Measurements from ENCODE around the gene ATP6V1G2. TPM values are rescaled to one million over a fixed set of nuclear protein-coding genes. Genes with fewer than 3 reads are reported as not detected.
A peak's percentile ranks its signal among the peaks of the same experiment; 100 is the strongest.

ATP6V1G2 gene
- polyA plus RNA-seq, 1 donor (not counting 4 experiments of a cell fraction or from before 2014, with no cell fraction given): 1.3 TPM

GRCh38 chr6:31548544-31548873 is 2.1 kb upstream of the ATP6V1G2 start:
- peaks cover 13% of the 10 kb centered on the region in 2 experiments for H3K36me3 ChIP-seq (ENCODE audit: control insufficient read depth in 2 of 2, extremely low read depth in 1 of 2, insufficient read depth in 2 of 2, low read length in 2 of 2)

GRCh38 chr6:31547727-31548543 is 1.5 kb upstream of the ATP6V1G2 start:
- Histone ChIP-seq H3K79me2 (ENCODE audit: control insufficient read depth, insufficient read depth, low read length) (peaks cover 15% of the 10 kb centered on the region), H3K4me1 (ENCODE audit: control insufficient read depth, extremely low read depth, insufficient read depth, low read length) (peaks cover 13% of the 10 kb centered on the region), H3K9ac (ENCODE audit: control insufficient read depth, extremely low read depth, insufficient read depth, low read length) (peak overlapping the region; percentile 89), H3K27ac (ENCODE audit: control insufficient read depth, insufficient read depth, low read length) (peak overlapping the region; percentile 86), H3K4me3 (ENCODE audit: control insufficient read depth in 2 of 3, extremely low read depth in 1 of 3, insufficient read depth in 2 of 3, low read depth in 1 of 3, low read length in 3 of 3) (peak overlapping the region; percentile 55 to 86 (median 85)), H3K9me3 (ENCODE audit: control insufficient read depth, low read depth, low read length) (no peaks in the 10 kb centered on the region), H4K20me1 (ENCODE audit: control insufficient read depth, extremely low read depth, insufficient read depth, low read length) (no peaks in the 10 kb centered on the region), H3K27me3 (ENCODE audit: control insufficient read depth, extremely low read depth, insufficient read depth, low read length) (no peaks in the 10 kb centered on the region), H3K9me1 (ENCODE audit: control insufficient read depth, extremely low read depth, insufficient read depth, low read length) (no peaks in the 10 kb centered on the region), H3K36me3 (ENCODE audit: control insufficient read depth in 2 of 2, extremely low read depth in 1 of 2, insufficient read depth in 2 of 2, low read length in 2 of 2) (peaks cover 13% of the 10 kb centered on the region in 2 experiments), H3K4me2 (ENCODE audit: control insufficient read depth, extremely low read depth, insufficient read depth, low read depth, low read length) (peak overlapping the region; percentile 98), H2AFZ (ENCODE audit: control insufficient read depth, low read length) (peak overlapping the region; percentile 33)
- no peak for FAIRE-seq
- no peak for DNase-seq (ENCODE audit: low read depth, low spot score)
- TF ChIP-seq EZH2 (IDR thresholded peaks at IDR 0.05; ENCODE audit: low read length) (no peak), CTCF (optimal IDR thresholded peaks at IDR 0.05 in 1 of 3, IDR thresholded peaks at IDR 0.05 in 1 of 3, conservative IDR thresholded peaks at IDR 0.05 in 1 of 3; ENCODE audit: extremely low read depth in 1 of 3, insufficient read depth in 2 of 3, low read length in 3 of 3) (no peak)
- dilution Hi-C loops (cut with MboI; ENCODE audit: extremely low pct_ligation_motif_present, low sequenced_read_pairs): no loop called here

More at GRCh38 chr6:31548544-31548873, 2.1 kb upstream of the ATP6V1G2 start:
- Histone ChIP-seq H3K9me1 (ENCODE audit: control insufficient read depth, extremely low read depth, insufficient read depth, low read length) (no peaks in the 10 kb centered on the region), H3K9me3 (ENCODE audit: control insufficient read depth, low read depth, low read length) (no peaks in the 10 kb centered on the region), H3K27ac (ENCODE audit: control insufficient read depth, insufficient read depth, low read length) (peak overlapping the region; percentile 86), H3K27me3 (ENCODE audit: control insufficient read depth, extremely low read depth, insufficient read depth, low read length) (no peaks in the 10 kb centered on the region), H3K4me1 (ENCODE audit: control insufficient read depth, extremely low read depth, insufficient read depth, low read length) (peaks cover 11% of the 10 kb centered on the region), H3K4me3 (ENCODE audit: control insufficient read depth in 2 of 3, extremely low read depth in 1 of 3, insufficient read depth in 2 of 3, low read depth in 1 of 3, low read length in 3 of 3) (peak overlapping the region in 1 of 3 experiments; percentile 55), H2AFZ (ENCODE audit: control insufficient read depth, low read length) (no peak overlapping the region), H3K4me2 (ENCODE audit: control insufficient read depth, extremely low read depth, insufficient read depth, low read depth, low read length) (peak overlapping the region; percentile 98), H4K20me1 (ENCODE audit: control insufficient read depth, extremely low read depth, insufficient read depth, low read length) (no peaks in the 10 kb centered on the region), H3K79me2 (ENCODE audit: control insufficient read depth, insufficient read depth, low read length) (peaks cover 15% of the 10 kb centered on the region), H3K9ac (ENCODE audit: control insufficient read depth, extremely low read depth, insufficient read depth, low read length) (peak overlapping the region; percentile 89)
- DNase-seq (ENCODE audit: low read depth, low spot score) (no peak), FAIRE-seq (no peak)
- dilution Hi-C loops (cut with MboI; ENCODE audit: extremely low pct_ligation_motif_present, low sequenced_read_pairs): no loop called here
- TF ChIP-seq CTCF (optimal IDR thresholded peaks at IDR 0.05 in 1 of 3, IDR thresholded peaks at IDR 0.05 in 1 of 3, conservative IDR thresholded peaks at IDR 0.05 in 1 of 3; ENCODE audit: extremely low read depth in 1 of 3, insufficient read depth in 2 of 3, low read length in 3 of 3) (no peak), EZH2 (IDR thresholded peaks at IDR 0.05; ENCODE audit: low read length) (no peak)
